OCI-LY3 (cell line): Measurements from ENCODE around the gene PAX6.

ENCODE experiments used
- H2AFZ ChIP-seq: fragments of 200-600, 300-600 bp; shearing (Covaris generic); 2 replicates; pipeline ENCODE4 v1.6.0; 2014; ENCODE audit warnings: antibody characterized with exemption, low read depth, low read length
- H3K27ac ChIP-seq: fragments of 200-600, 300-600 bp; sonication (generic); 2 replicates; pipeline ENCODE4 v1.5.1; 2014; ENCODE audit warnings: mild to moderate bottlenecking, low read length, moderate library complexity, mixed read lengths
- H3K27me3 ChIP-seq: fragments of 200-600, 300-600 bp; sonication (generic); 2 replicates; pipeline ENCODE4 v1.6.1; 2014; ENCODE audit warnings: low read depth, low read length, mixed read lengths
- H3K36me3 ChIP-seq: fragments of 200-600, 300-600 bp; sonication (generic); replicated peaks from 2 replicates; pipeline ENCODE3; 2014; ENCODE audit warnings: low read depth, low read length, mixed read lengths
- H3K4me1 ChIP-seq: fragments of 300-600, 200-600 bp; sonication (generic); 2 replicates; pipeline ENCODE4 v1.6.1; 2014; ENCODE audit warnings: low read length, mixed read lengths
- H3K4me2 ChIP-seq: fragments of 200-600, 300-600 bp; sonication (generic); 2 replicates; pipeline ENCODE4 v1.6.1; 2014; ENCODE audit warnings: low read length, mixed read lengths
- H3K4me3 ChIP-seq: fragments of 300-600, 200-600 bp; sonication (generic); 2 replicates; pipeline ENCODE4 v1.5.1; 2014; ENCODE audit warnings: antibody characterized with exemption, mild to moderate bottlenecking, low read length, moderate library complexity
- H3K79me2 ChIP-seq: fragments of 300-600, 200-600 bp; shearing (Covaris generic); 2 replicates; pipeline ENCODE4 v1.6.1; 2014; ENCODE audit warnings: mild to moderate bottlenecking, low read length, mixed read lengths
- H3K9ac ChIP-seq: fragments of 300-600, 200-600 bp; shearing (Covaris generic); 2 replicates; pipeline ENCODE4 v1.6.0; 2014; ENCODE audit warnings: mild to moderate bottlenecking, low read length, moderate library complexity
- H3K9me3 ChIP-seq: fragments of 200-600, 300-600 bp; shearing (Covaris generic); 2 replicates; pipeline ENCODE4 v1.6.1; 2014; ENCODE audit warnings: low read length, mixed read lengths; ENCODE audit not compliant: insufficient read depth
- H4K20me1 ChIP-seq: fragments of 200-600, 300-600 bp; sonication (generic); 2 replicates; pipeline ENCODE4 v1.6.1; 2016; ENCODE audit warnings: low read length, mixed read lengths; ENCODE audit not compliant: insufficient read depth
- CTCF ChIP-seq: fragments of 200-600, 300-600 bp; sonication (generic); IDR thresholded peaks from 2 replicates; pipeline ENCODE4 v1.5.1; 2014; ENCODE audit warnings: antibody characterized with exemption, low read length, low read depth
- EZH2phosphoT487 ChIP-seq: fragments of 200-600 bp; shearing (Covaris generic); IDR thresholded peaks from 2 replicates; pipeline ENCODE4 v1.6.1; 2018; ENCODE audit warnings: antibody characterized with exemption, mixed run types, low read depth

The PAX6 gene

GRCh38 chr11:31792036-31792435, 19.1 kb downstream of the PAX6 start:
- Histone ChIP-seq H3K36me3 (no peaks in the 10 kb centered on the region), H3K79me2 (no peaks in the 10 kb centered on the region), H3K27ac (no peak overlapping the region), H3K4me1 (peaks cover 4% of the 10 kb centered on the region; the same call in 1 of the 2 replicates), H3K4me2 (no peak overlapping the region), H3K27me3 (no peaks in the 10 kb centered on the region), H3K9ac (no peak overlapping the region), H4K20me1 (no peaks in the 10 kb centered on the region), H2AFZ (no peak overlapping the region), H3K4me3 (no peak overlapping the region), H3K9me3 (no peaks in the 10 kb centered on the region)
- TF ChIP-seq CTCF (no peak), EZH2phosphoT487 (no peak)

GRCh38 chr11:31790649-31791048, 20.5 kb downstream of the PAX6 start:
- H3K4me2 ChIP-seq: no peak overlapping the region
- no peak overlapping the region for H3K9ac ChIP-seq
- no peak overlapping the region for H3K27ac ChIP-seq
- H4K20me1 ChIP-seq: no peaks in the 10 kb centered on the region
- H2AFZ ChIP-seq: no peak overlapping the region
- H3K4me3 ChIP-seq: no peak overlapping the region
- H3K27me3 ChIP-seq: no peaks in the 10 kb centered on the region
- H3K9me3 ChIP-seq: no peaks in the 10 kb centered on the region
- H3K36me3 ChIP-seq: no peaks in the 10 kb centered on the region
- peaks cover 2% of the 10 kb centered on the region; the same call in 1 of the 2 replicates for H3K4me1 ChIP-seq
- TF ChIP-seq EZH2phosphoT487 (no peak), CTCF (no peak)
- H3K79me2 ChIP-seq: no peaks in the 10 kb centered on the region

GRCh38 chr11:31788085-31788484, 23.0 kb downstream of the PAX6 start:
- Histone ChIP-seq H3K4me1 (no peaks in the 10 kb centered on the region), H3K9ac (no peak overlapping the region), H3K36me3 (no peaks in the 10 kb centered on the region), H3K79me2 (no peaks in the 10 kb centered on the region), H4K20me1 (no peaks in the 10 kb centered on the region), H3K27ac (no peak overlapping the region), H3K9me3 (no peaks in the 10 kb centered on the region), H3K4me2 (no peak overlapping the region), H3K27me3 (no peaks in the 10 kb centered on the region), H3K4me3 (no peak overlapping the region), H2AFZ (no peak overlapping the region)
- TF ChIP-seq CTCF (no peak), EZH2phosphoT487 (no peak)

- Histone ChIP-seq H3K4me3 (no peak overlapping the region), H3K36me3 (no peaks in the 10 kb centered on the region), H3K9ac (no peak overlapping the region), H2AFZ (no peak overlapping the region), H3K27me3 (no peaks in the 10 kb centered on the region), H3K4me2 (no peak overlapping the region), H3K4me1 (no peaks in the 10 kb centered on the region), H4K20me1 (no peaks in the 10 kb centered on the region), H3K79me2 (no peaks in the 10 kb centered on the region), H3K27ac (no peak overlapping the region), H3K9me3 (no peaks in the 10 kb centered on the region)
- no peak for TF ChIP-seq EZH2phosphoT487
- TF ChIP-seq CTCF: no peak
Observed at GRCh38 chr11:31786996-31787685, 24.0 kb downstream of the PAX6 start.
